ENCODE results near the gene TARBP1. TPM values are rescaled to one million over a fixed set of nuclear protein-coding genes. Genes with fewer than 3 reads are reported as not detected.
"Not testable (repeated sequence)": the region's sequence is repeated elsewhere in the genome, so short reads cannot be mapped to it uniquely, and the experiment has no call there.

The TARBP1 gene
- total RNA-seq, 4 donors from 2014 or later: 0.88 to 79.8 (median 21.2) TPM

DNA sequence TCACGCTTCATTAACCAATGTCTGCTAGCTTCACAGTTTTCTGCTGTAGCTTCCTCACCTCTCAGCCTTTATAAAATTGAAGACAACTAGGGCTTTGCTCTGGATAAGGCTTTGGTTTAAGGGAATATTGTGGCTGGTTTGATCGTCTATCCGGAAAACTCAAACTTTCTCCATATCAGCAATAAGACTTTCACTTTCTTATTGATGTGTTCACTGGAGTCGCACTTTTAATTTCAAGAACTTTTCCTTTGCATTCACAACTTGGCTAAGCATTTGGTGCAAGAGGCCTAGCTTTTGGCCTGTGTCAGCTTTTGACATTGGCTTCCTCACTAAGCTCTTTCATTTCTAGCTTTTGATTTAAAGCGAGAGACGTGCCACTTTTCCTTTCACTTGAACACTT is 92.9 kb downstream of the TARBP1 start:
- Histone ChIP-seq H3K4me3 (no peak overlapping the region), H3K27ac (no peak overlapping the region), H3K4me1 (no peaks in the 10 kb centered on the region), H3K36me3 (no peaks in the 10 kb centered on the region), H3K27me3 (no peaks in the 10 kb centered on the region), H3K9me3 (no peaks in the 10 kb centered on the region)
- no peak for DNase-seq
- no peak for TF ChIP-seq CTCF (IDR thresholded peaks at IDR 0.05)
- no peak for TF ChIP-seq POLR2A (IDR thresholded peaks at IDR 0.05)
- intact Hi-C loops (cut with DNase I; ENCODE audit: low total_unique reads): no loop called here

GRCh38 chr1:234381699-234382555 is 97.1 kb downstream of the TARBP1 start:
- intact Hi-C loops (cut with DNase I; ENCODE audit: low total_unique reads): no loop called here
- Histone ChIP-seq H3K27me3 (no peaks in the 10 kb centered on the region), H3K9me3 (no peaks in the 10 kb centered on the region), H3K4me1 (no peaks in the 10 kb centered on the region), H3K4me3 (no peak overlapping the region), H3K36me3 (no peaks in the 10 kb centered on the region), H3K27ac (no peak overlapping the region)
- DNase-seq: no peak
- TF ChIP-seq POLR2A (IDR thresholded peaks at IDR 0.05): no peak
- TF ChIP-seq CTCF (IDR thresholded peaks at IDR 0.05): no peak

DNA sequence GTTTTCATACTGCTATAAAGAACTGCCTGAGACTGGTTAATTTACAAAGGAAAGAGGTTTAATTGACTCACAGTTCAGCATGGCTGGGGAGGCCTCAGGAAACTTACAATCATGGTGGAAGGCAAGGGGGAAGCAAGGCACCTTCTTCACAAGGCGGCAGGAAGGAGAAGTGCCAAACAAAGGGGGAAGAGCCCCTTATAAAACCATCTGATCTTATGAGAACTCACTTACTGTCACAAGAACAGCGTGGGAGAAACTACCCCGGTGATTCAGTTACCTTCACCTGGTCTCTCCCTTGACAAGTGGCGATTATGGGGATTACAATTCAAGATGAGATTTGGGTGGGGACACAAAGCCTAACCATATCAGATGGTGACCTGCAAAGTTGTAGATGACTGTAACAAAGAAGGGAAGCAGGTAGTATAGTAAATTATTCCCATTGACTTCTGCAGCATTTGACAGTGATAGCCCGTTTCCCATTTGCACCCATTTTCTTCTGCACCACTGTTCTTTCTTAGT is 99.3 kb downstream of the TARBP1 start:
- H3K36me3 ChIP-seq; H3K27ac ChIP-seq; H3K4me3 ChIP-seq; H3K9me3 ChIP-seq; DNase-seq; H3K4me1 ChIP-seq; H3K27me3 ChIP-seq; intact Hi-C loops (cut with DNase I; ENCODE audit: low total_unique reads): not testable (repeated sequence)

DNA sequence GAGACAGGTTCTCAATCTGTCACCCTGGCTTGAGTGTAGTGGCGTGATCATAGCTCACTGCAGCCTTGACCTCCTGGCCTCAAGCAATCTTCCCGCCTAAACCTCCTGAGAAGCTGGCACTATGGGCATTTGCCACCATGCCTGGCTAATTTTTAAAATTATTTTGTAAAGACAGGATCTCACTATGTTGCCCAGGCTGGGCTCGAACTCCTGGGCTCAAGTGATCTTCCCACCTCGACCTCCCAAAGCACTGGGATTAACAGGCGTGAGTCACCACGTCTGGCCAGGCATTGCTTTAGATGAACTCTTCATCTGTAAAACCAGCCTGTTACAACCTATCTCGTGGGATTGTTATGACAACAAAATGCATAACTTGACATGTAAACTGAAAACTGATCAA is 103.3 kb downstream of the TARBP1 start:
- H3K36me3 ChIP-seq: no peaks in the 10 kb centered on the region
- intact Hi-C loops (cut with DNase I; ENCODE audit: low total_unique reads): no loop called here
- H3K4me1 ChIP-seq: no peaks in the 10 kb centered on the region
- H3K4me3 ChIP-seq: no peak overlapping the region
- no peak overlapping the region for H3K27ac ChIP-seq
- TF ChIP-seq CTCF (IDR thresholded peaks at IDR 0.05): no peak
- TF ChIP-seq POLR2A (IDR thresholded peaks at IDR 0.05): no peak
- H3K9me3 ChIP-seq: no peaks in the 10 kb centered on the region
- no peaks in the 10 kb centered on the region for H3K27me3 ChIP-seq
- DNase-seq: no peak

GRCh38 chr1:234373959-234374254 is 105.1 kb downstream of the TARBP1 start:
- intact Hi-C loops (cut with DNase I; ENCODE audit: low total_unique reads): no loop called here
- Histone ChIP-seq H3K4me1 (no peaks in the 10 kb centered on the region), H3K27ac (peak overlapping the region; percentile 91 to 93), H3K27me3 (no peaks in the 10 kb centered on the region), H3K4me3 (peak overlapping the region; percentile 84 to 85), H3K9me3 (no peaks in the 10 kb centered on the region), H3K36me3 (no peaks in the 10 kb centered on the region)
- TF ChIP-seq POLR2A (IDR thresholded peaks at IDR 0.05) (no peak), CTCF (IDR thresholded peaks at IDR 0.05) (no peak)
- DNase-seq: no peak

Data from uterus (tissue), 4 donors.